GM12875 (cell line): ENCODE data around the gene TSPAN14.

Source experiments
- H3K4me3 ChIP-seq: one replicate; pipeline ENCODE4 v1.5.1; 2011; ENCODE audit warnings: low read depth, low read length, control low read depth
- TF ChIP-seq, protein P1 (sequence below): IDR thresholded peaks from 2 replicates; pipeline ENCODE4 v1.5.1; 2011; ENCODE audit warnings: low read depth, mild to moderate bottlenecking, control low read depth, inconsistent platforms, low read length, moderate library complexity, borderline replicate concordance; ENCODE audit not compliant: insufficient read depth

The TSPAN14 gene

DNA sequence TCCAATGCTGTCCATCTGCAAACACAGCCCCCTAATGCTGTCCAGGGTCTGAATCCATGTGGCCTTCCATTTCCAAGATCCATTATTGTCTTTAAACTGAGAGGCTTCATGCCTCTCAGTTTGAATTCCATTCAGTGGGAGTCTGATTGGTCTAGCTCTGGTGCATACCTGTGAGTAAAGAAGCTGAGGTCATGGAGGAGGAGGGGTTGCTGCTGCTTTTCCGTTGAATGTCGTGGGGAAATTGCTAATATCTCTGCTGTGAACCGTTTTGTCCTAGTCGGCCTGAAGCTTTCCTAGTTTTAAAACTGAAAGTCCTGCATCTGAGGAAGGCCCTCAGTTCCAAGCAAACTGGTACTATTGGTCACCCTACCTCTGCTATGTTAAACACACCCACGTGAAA is 101.3 kb downstream of the TSPAN14 start:
- TF ChIP-seq, protein P1, sequence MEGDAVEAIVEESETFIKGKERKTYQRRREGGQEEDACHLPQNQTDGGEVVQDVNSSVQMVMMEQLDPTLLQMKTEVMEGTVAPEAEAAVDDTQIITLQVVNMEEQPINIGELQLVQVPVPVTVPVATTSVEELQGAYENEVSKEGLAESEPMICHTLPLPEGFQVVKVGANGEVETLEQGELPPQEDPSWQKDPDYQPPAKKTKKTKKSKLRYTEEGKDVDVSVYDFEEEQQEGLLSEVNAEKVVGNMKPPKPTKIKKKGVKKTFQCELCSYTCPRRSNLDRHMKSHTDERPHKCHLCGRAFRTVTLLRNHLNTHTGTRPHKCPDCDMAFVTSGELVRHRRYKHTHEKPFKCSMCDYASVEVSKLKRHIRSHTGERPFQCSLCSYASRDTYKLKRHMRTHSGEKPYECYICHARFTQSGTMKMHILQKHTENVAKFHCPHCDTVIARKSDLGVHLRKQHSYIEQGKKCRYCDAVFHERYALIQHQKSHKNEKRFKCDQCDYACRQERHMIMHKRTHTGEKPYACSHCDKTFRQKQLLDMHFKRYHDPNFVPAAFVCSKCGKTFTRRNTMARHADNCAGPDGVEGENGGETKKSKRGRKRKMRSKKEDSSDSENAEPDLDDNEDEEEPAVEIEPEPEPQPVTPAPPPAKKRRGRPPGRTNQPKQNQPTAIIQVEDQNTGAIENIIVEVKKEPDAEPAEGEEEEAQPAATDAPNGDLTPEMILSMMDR, result no peak
- H3K4me3 ChIP-seq, result no peak overlapping the region

DNA sequence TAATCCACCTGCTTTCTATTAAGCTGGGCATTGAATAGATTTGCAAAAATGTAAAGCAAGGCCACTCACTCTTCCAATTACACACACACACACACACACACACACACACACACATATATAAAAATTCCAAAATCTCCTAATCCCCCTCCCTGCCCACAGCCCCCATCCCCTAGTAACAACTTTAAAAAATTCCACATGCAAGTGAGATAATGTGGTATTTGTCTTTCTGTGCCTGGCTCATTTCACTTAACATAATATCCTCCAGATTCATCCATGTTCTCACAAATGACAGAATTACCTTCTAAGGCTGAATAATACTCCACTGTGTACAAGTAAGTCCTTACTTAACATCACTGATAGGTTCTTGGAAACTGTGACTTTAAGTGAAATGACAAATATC is 107.8 kb downstream of the TSPAN14 start:
- TF ChIP-seq, protein P1, result no peak

DNA sequence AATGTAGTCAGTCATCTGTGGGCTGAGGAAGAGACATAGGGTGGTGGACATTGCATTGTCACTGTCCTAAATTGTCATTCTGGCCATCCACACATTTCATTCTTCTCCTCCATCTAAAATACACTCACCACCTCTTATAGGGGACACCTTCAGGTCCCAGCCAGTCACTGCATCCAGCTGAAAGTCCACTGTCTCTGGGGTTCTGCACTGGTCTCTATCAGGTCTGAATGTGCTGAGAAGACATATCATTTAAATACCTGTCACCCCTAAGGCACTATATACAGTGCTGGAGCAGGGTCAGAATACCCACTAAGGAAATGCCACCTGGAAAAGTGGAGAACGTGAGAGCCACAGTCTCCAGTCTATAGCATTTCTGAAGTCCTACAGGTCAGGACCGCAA is 113.2 kb downstream of the TSPAN14 start:
- TF ChIP-seq, protein P1, result no peak
- no peak overlapping the region for H3K4me3 ChIP-seq

More for the DNA sequence above, 107.8 kb downstream of the TSPAN14 start:
- no peak overlapping the region for H3K4me3 ChIP-seq

DNA sequence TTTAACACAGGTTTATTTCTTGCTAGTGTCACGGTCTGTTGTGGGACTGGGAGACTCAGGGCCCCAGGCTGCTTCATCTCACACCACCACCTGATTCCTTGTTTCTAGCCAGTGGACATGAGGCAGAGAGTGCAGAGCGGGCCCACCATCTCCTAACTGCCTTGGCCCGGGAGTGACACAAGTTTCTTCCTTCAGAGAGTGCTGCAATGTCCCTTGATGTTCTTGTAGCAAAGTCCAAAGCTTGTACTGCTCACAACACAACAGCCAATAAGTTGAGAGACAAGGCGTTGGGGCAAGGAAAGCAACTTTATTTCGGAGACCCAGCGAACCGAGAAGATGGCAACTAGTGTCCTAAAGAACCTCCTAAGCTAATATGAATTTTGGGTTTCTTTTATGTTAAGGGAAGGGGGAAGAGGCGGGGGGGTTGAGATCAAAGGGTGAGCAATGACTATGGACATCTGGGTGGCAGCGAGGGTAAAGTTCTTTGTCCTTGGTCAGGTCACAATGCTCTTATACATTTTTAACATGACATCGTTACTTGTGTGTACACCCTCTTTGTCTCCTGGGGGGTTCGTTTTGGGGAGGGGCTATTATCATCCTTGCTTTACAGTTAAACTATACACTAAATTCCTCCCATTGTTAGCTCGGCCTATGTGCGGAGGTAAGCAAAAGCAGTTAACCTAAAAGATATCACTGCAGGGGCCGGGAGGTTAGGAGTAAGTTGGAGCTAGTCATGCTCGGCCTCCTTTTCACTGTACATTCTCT is 115.2 kb downstream of the TSPAN14 start:
- no peak overlapping the region for H3K4me3 ChIP-seq
- TF ChIP-seq, protein P1, result no peak

DNA sequence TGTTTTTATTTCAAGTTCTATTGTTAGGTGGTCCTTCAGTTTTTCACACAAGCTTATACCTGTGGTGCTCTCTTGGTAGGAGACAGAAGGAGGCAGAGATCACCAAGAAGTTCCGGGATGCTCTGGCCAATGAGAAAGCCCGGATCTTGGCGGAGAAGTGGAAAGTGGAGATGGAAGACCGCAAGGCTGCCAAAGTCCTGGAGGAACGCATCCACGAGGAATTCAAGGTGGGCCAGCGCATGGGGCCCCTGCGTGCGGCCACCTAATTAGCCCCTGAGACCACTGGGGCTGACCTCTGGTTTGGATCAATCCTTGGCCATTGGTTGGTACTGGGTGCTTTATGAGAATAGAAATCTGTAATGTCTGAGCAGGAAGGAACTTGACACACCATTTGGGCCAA is 117.2 kb downstream of the TSPAN14 start:
- no peak overlapping the region for H3K4me3 ChIP-seq
- TF ChIP-seq, protein P1, result no peak

DNA sequence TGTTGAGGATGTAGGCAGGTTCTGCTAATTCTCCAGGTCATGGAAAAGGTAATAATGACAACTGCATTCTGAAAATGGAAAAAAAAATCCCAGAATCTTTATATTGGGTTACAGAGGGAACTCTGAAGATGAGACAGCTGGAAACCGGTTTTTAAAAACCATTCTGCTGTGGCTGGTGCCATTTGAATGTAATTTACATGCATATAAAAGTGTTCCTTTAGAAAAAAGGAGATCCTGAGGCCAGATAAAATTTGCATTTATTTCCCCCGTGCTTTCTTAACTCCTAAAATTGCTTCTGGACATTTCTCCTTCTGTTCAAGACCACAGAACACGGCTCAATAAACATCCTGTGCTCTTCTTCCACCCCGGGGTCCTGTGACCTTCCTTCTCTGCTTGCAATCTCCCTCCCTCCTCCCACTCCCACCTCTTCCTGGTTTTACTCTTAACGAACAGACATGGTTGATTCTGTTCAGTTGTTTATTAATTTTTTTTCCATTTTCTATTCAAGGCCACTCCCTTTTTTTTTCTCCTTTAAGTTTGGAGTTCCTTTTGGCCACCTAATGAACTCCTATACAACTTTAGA is 125.2 kb downstream of the TSPAN14 start:
- TF ChIP-seq, protein P1, result no peak
- no peak overlapping the region for H3K4me3 ChIP-seq

DNA sequence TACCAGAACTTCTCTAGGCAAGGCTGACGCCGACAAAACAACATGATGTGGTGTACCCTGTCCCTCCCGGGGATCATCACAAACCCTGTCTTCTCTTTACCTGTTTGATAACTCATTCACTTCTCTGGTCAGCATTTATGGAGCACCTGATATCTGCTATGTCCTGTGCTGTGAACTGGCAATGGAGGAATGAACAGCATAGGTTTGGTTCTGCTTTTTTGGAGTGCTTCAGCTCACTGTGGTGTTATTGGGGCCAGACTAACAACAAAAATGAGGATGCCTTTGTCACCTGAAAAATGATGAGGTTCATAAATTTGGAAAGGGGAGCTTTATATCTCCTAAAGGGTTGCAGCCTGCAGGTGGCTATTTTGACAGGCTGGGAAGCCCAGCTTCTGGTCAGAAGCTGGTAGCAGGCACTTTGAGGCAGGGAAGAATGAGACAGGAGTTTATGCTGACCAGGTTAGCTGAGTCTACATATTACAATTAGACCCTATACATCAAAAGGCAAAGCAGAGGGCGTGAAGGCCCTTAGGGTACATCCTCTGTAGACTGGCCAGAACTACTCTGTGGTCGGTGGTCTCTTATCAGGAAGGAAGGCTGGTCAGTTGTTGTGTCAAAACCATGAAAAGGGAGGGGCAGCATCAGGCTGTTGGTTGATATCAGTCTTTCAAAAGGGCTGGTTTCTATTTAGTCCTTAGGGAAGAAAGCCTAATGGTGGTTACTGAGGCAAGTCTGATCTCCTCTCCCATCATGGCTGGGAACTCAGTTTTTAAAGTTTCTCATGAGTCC is 125.9 kb downstream of the TSPAN14 start:
- H3K4me3 ChIP-seq, result no peak overlapping the region
- TF ChIP-seq, protein P1, result no peak
